Heart right ventricle (tissue), 16 donors: Measurements from ENCODE around the gene CEP164. TPM values are rescaled to one million over a fixed set of nuclear protein-coding genes. Genes with fewer than 3 reads are reported as not detected.

Experiments
- ATAC-seq, 8 donors: fragments of 200-7000 bp; cut with Tn5 transposase; one replicate each; pipeline ENCODE4 v1.9.1; 2020; ENCODE audit warnings: mild to moderate bottlenecking in 8 of 8, moderate library complexity in 8 of 8, moderate number of reproducible peaks in 1 of 8
- DNase-seq, 2 donors: peaks; one replicate each; pipeline ENCODE4 v3.0.0-alpha.2; 2020
- H3K27ac ChIP-seq, 10 donors: fragments of 200-600 bp; sonication (generic) in 2 of 10; one replicate each; pipeline versions ENCODE4 v1.5.0 to v1.8.0; 2020 to 2022; ENCODE audit warnings: mild to moderate bottlenecking in 3 of 10
- H3K27me3 ChIP-seq, 7 donors: fragments of 200-600 bp; one replicate each; pipeline ENCODE4 v1.8.0; 2021 to 2022; ENCODE audit warnings: mild to moderate bottlenecking in 2 of 7
- H3K36me3 ChIP-seq, 9 donors: fragments of 200-600 bp; sonication (generic) in 1 of 9; one replicate each; pipeline versions ENCODE4 v1.5.0 to v1.8.0; 2020 to 2022; ENCODE audit warnings: mild to moderate bottlenecking in 2 of 9
- H3K4me1 ChIP-seq, 9 donors: fragments of 200-600 bp; sonication (generic) in 1 of 9; one replicate each; pipeline versions ENCODE4 v1.5.0 to v1.8.0; 2020 to 2022; ENCODE audit warnings: mild to moderate bottlenecking in 4 of 9
- H3K4me3 ChIP-seq, 10 donors: fragments of 200-600 bp; sonication (generic) in 2 of 10; one replicate each; pipeline versions ENCODE4 v1.5.0 to v1.8.0; 2020 to 2022; ENCODE audit warnings: mild to moderate bottlenecking in 7 of 10, moderate library complexity in 2 of 10
- H3K9me3 ChIP-seq, 11 donors: fragments of 200-600 bp in 10 of 11; sonication (generic) in 2 of 11; one replicate each; pipeline versions ENCODE4 v1.5.0 to v1.8.0; 2013 to 2022; ENCODE audit warnings: mild to moderate bottlenecking in 2 of 11, control low read depth in 1 of 11, moderate library complexity in 1 of 11
- CTCF ChIP-seq, 9 donors: fragments of 200-600 bp; sonication (generic) in 2 of 9; IDR thresholded peaks; one replicate each; pipeline versions ENCODE4 v1.5.0 to v1.8.0; 2021 to 2022; ENCODE audit warnings: antibody characterized with exemption in 9 of 9, mild to moderate bottlenecking in 5 of 9, moderate library complexity in 1 of 9
- WGBS, 2 donors: extraction: QIAGEN DNeasy Blood & Tissue Kit; methylation state at CpG; one replicate each; pipeline ENCODE4 v1.1.7; 2013; ENCODE audit warnings: inconsistent platforms in 1 of 2; 5-methylcytosine and 5-hydroxymethylcytosine counted together
- intact Hi-C, 10 donors: fragments of 100-400 bp; cut with DNase I; formaldehyde crosslinking; loops; one replicate each; pipeline versions ENCODE4 v1.11.1 to v1.14.2; 2022
- polyA plus RNA-seq, 2 donors: library from polyadenylated mRNA; stranded (reverse); fragments of 200-250 nt; gene quantifications; one replicate each; pipeline ENCODE4 v1.2.3, GENCODE V29; 2013
- total RNA-seq, 10 donors: library from RNA; stranded (reverse); fragmentation: NEBNext Ultra II Directional in 3 of 10; extraction: Animal tissue kit (Norgen Biotek cat#: 25700) in 3 of 10; gene quantifications; one replicate each; pipeline versions ENCODE4 v1.2.1 to v1.2.4, GENCODE V29; 2021 to 2023
- donor health status: Arrhythmogenic right ventricular cardiomyopathy.
- donor health status: ischemic (EF 13 %, LVEDD 7.1; RV severe dilation, severe dysfunction).
- donor health status: healthy with polysubstance abuse.
- donor health status: DM: no; HTN: yes; CAD: no.
- donor health status: DM: no; HTN: no; CAD: no.
- donor health status: ischemic (EF 25% LVEDD 6.9; RV normal size, moderate dysfunction).
- donor health status: ischemic (EF 25% LVEDD 5.7; RV mildly dilated, moderate dysfunction).
- donor health status: healthy.
- donor health status: DM: yes; HTN: yes; CAD: no.
- donor health status: Ischemic cardiomyopathy.
- donor health status: ischemic (EF 35%, LVEDD 5.7; RV mildly dilated, moderate dysfunction).
- donor health status: nonischemic (EF 11% LVEDD 7.7; RV severe dilation, severe dysfunction).
- donor health status: DM: yes; HTN: yes; CAD: no.
- donor health status: PGD.
- donor health status: ischemic (EF 29% LVEDD 5.4; RV normal size, mild dysfunction).
- donor health status: nonischemic (EF 23%, LVEDD 6.1; RV moderate dilation, normal function).

Gene CEP164
- total and polyA plus RNA-seq, 12 donors = 3.5 to 17.9 (median 6.6) TPM

DNA sequence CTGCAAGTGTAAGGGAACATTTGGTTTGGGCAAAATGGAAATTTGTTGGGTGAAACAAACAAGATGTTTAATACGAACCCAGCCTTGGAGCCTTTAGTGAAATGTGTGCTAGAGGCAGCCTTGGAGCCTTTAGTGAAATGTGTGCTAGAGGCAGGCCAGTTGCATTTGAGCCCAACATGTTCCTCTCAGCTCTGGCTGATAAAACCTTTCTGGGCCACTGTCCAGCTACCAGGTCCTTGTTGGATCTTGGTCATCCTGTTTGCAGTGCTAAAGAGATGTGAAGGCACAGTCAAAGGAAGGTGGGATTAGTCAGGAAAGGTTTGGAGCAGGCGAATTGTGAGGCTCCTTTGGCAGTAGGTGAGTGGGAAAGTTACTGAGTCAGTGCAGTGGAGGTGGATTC is 48.9 kb downstream of the CEP164 start:
- Histone ChIP-seq H3K36me3 (peaks cover 0 to 84% (median 7%) of the 10 kb centered on the region in 9 donors), H3K27ac (no peak overlapping the region), H3K9me3 (no peaks in the 10 kb centered on the region), H3K27me3 (no peaks in the 10 kb centered on the region), H3K4me1 (peaks cover 5 to 38% (median 18%) of the 10 kb centered on the region in 9 donors), H3K4me3 (no peak overlapping the region)
- intact Hi-C loops = no loop called here
- DNase-seq (peak in 1 of 2 donors; percentile 66), ATAC-seq (peak; percentile 28 to 89 (median 65))
- WGBS, 2 donors = 68 to 74% methylated on average over 2 of the region's 2 CpGs
- TF ChIP-seq CTCF (IDR thresholded peaks at IDR 0.05) = no peak

DNA sequence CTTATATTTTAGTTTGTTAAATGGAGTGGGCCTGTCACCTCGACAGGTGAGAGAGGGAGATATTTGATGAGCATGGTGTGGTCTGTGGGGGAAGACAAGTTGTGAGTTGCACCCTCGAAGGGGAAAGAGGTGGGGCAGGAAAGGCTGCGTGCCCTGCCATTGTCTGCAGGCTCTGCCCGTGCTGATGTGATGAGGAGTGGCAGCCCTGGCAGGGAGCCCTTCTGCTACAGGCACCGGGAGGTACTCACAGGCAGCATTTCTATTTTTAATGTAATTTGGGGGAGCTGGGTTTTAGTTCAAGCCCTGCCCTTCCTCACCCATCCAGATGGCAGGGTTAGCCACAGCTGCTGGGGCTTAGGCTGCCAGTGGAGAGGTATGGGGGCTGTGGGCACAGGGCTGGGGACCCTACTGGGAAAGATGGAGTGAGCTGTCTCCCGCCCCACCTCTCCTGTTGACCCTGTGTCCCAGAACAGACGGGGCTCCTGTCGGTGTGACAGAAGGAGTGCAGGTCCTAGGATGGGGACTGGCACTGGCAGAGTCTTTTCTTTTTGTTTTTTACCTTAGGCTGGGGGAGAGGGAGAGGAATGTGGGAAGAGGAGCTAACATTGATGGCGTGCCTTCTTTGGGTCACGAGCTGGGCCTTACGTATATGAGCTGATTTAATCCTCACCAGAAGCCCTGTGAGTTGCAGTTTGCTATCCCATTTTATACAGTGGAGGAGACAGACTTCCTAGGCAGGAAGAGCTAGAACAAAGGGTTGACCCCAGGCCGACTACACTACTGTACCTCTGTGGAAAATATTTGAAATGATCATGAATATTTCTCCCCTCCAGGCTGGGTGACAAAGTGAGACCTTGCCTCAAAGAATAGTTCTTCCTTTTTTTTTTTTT is 51.6 kb downstream of the CEP164 start:
- WGBS, 2 donors = 46 to 47% methylated on average over 12 of the region's 12 CpGs
- no peaks in the 10 kb centered on the region for H3K27me3 ChIP-seq
- H3K4me1 ChIP-seq = peaks cover 5 to 38% (median 18%) of the 10 kb centered on the region in 9 donors
- peak overlapping the region in 6 of 10 donors; percentile 9 to 77 (median 52) for H3K27ac ChIP-seq
- no peaks in the 10 kb centered on the region for H3K9me3 ChIP-seq
- no peak for TF ChIP-seq CTCF (IDR thresholded peaks at IDR 0.05)
- ATAC-seq (peak in 7 of 8 donors; percentile 36 to 70 (median 61)), DNase-seq (peak; percentile 14 to 43)
- peaks cover 0 to 84% (median 7%) of the 10 kb centered on the region in 9 donors for H3K36me3 ChIP-seq
- intact Hi-C loops = no loop called here
- H3K4me3 ChIP-seq = no peak overlapping the region

DNA sequence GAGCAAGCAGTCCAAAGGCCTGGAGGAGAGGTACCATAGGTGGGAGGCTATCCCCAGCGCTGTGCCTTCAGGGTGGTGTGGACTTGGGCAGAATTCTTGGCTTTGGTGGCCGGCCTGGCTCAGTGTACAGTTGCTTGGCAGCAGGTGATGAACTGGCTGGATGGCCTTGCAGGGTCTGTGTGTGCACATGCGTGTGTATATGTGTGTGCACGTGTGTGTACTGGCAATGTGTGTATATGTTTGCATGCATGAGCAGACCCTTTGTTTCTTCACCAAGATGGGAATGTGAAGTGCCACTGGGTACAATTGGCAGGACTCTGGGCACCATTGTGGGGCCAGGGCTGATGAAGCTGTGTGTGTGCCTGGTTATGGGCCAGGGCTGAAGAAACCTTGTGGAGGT is 53.0 kb downstream of the CEP164 start:
- Histone ChIP-seq H3K27me3 (no peaks in the 10 kb centered on the region), H3K4me1 (peaks cover 5 to 37% (median 18%) of the 10 kb centered on the region in 9 donors), H3K27ac (no peak overlapping the region), H3K4me3 (no peak overlapping the region), H3K9me3 (no peaks in the 10 kb centered on the region), H3K36me3 (peaks cover 0 to 84% (median 7%) of the 10 kb centered on the region in 9 donors)
- ATAC-seq (no peak), DNase-seq (no peak)
- TF ChIP-seq CTCF (IDR thresholded peaks at IDR 0.05) = no peak
- intact Hi-C loops = loop anchor here in 1 of 10 donors (1.0 kb wide), 1 partner anchor 24 kb away; no protein-coding TSS in a partner anchor
- WGBS, 2 donors = 97 to 99% methylated on average over 4 of the region's 4 CpGs

GRCh38 chr11:117381481-117382387 is 54.1 kb downstream of the CEP164 start:
- no peak for DNase-seq
- no peak for TF ChIP-seq CTCF (IDR thresholded peaks at IDR 0.05)
- no peak for ATAC-seq
- WGBS, 2 donors = 83 to 87% methylated on average over 9 of the region's 9 CpGs
- Histone ChIP-seq H3K36me3 (peaks cover 0 to 84% (median 4%) of the 10 kb centered on the region in 9 donors), H3K27ac (no peak overlapping the region), H3K9me3 (no peaks in the 10 kb centered on the region), H3K4me3 (no peak overlapping the region), H3K4me1 (peaks cover 5 to 28% (median 11%) of the 10 kb centered on the region in 9 donors), H3K27me3 (no peaks in the 10 kb centered on the region)
- intact Hi-C loops = loop anchor here in 1 of 10 donors (1.0 kb wide), 1 partner anchor 25 kb away; no protein-coding TSS in a partner anchor
